Glomerular endothelial cell (primary cell): ENCODE measurements around the gene RASA2. TPM values are rescaled to one million over a fixed set of nuclear protein-coding genes. Genes with fewer than 3 reads are reported as not detected.

Experiments
- total RNA-seq: library from RNA; depleted of rRNA; stranded (reverse); fragments of >200 nt; gene quantifications from 2 replicates; pipeline ENCODE4 v1.2.3, GENCODE V29; 2015

Gene RASA2
- total RNA-seq, 1 donor from 2014 or later, result 16.2 TPM

Other genes starting within 250 kb of the RASA2 start
- gene ZBTB38, start 118.5 kb upstream of the RASA2 start, total RNA-seq, result 79.4 and 82.7 TPM in 2 replicates